UCSD-AML1 (cell line): ENCODE data around the gene GPC2.
"Not testable (repeated sequence)": the region's sequence is repeated elsewhere in the genome, so short reads cannot be mapped to it uniquely, and the experiment has no call there.

Experiments used
- DNase-seq: peaks from one replicate; lab custom pipeline; 2025; ENCODE audit not compliant: unreplicated experiment; lab: John Stamatoyannopoulos, UW

GPC2 gene, protein sequence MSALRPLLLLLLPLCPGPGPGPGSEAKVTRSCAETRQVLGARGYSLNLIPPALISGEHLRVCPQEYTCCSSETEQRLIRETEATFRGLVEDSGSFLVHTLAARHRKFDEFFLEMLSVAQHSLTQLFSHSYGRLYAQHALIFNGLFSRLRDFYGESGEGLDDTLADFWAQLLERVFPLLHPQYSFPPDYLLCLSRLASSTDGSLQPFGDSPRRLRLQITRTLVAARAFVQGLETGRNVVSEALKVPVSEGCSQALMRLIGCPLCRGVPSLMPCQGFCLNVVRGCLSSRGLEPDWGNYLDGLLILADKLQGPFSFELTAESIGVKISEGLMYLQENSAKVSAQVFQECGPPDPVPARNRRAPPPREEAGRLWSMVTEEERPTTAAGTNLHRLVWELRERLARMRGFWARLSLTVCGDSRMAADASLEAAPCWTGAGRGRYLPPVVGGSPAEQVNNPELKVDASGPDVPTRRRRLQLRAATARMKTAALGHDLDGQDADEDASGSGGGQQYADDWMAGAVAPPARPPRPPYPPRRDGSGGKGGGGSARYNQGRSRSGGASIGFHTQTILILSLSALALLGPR

DNA sequence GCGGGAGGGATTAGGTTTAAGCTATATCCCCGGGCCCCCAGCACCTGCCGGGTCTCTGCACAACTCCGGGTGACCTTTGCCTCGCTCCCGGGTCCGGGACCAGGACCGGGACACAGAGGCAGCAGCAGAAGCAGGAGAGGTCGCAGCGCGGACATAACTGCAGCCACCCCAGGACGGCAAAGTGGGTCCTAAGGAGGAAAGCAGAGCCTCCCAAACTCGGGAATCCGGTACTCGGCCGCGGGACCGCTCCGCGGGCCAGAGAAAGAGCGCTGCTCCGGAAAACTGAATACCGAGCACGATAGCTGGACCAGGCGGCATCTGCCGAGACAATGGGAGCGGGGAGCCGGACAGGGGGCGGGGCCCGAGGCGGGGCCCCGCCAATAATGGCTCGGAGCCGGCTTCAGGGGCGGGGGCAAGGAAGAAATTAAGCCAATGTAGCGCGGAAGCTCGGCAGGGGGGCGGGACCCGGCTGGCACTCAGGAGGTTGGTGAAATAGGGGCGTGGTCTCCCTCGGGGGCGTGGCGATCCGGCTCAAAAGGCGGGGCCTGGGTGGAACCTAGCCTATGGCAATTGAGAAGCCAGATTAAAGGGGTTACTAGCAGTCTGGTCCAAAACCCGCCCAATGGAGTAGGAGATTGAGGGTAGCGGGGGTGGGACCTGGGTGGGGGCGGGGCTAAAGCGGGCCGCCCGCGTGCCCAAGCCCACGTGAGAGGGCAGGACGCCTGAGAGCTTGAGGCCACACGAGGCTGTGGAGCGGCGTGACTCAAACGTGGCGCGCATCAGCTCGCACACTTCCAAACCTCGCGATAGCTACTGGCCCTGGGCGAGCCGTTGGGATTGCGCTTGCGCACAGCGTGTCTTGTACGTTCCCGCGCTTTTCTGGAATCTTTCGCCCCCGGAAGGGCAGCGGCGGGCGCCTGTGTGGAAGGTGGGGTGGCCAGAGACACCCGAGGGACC lies at the start of gene GPC2, which contains the start of gene STAG3:
Gene GPC2 (minus strand): TSS at position 337 of the 957 bp plus-strand sequence. CDS start 182 bp downstream, at position 155.
Gene STAG3 (plus strand): TSS at position 874 of the 957 bp plus-strand sequence. CDS start 2,639 bp downstream, outside the sequence.
- DNase-seq: peak; percentile 91

- not testable (repeated sequence) for DNase-seq
Measured at GRCh38 chr7:100224891-100225290, 47.7 kb upstream of the GPC2 start.

DNA sequence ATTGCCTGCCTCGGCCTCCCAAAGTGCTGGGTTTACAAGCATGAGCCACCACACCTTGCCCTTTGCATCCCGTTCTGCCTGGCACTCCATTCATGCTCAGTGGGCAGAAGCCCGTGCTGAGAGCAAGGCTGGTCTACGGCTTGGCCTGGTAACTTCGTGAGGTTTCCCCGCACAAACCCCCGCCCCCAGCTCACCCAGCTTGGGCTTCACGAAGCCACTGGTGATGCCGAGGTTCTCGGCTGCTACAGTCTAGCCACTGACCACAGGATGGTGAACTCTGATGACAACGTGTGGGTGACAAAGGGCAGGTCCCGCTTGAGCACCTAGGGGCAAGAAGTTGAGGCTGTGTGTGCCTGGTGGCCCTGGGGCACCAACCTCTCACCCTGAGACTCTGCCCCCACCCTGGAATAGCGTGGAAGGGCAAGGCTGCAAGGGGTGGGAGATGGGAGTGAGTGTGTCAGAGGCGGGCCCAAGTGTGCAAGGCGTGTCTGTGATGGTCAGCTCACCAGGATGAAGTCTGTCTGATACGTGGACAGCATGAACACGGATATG lies 46.3 kb upstream of the GPC2 start:
- not testable (repeated sequence) for DNase-seq

DNA sequence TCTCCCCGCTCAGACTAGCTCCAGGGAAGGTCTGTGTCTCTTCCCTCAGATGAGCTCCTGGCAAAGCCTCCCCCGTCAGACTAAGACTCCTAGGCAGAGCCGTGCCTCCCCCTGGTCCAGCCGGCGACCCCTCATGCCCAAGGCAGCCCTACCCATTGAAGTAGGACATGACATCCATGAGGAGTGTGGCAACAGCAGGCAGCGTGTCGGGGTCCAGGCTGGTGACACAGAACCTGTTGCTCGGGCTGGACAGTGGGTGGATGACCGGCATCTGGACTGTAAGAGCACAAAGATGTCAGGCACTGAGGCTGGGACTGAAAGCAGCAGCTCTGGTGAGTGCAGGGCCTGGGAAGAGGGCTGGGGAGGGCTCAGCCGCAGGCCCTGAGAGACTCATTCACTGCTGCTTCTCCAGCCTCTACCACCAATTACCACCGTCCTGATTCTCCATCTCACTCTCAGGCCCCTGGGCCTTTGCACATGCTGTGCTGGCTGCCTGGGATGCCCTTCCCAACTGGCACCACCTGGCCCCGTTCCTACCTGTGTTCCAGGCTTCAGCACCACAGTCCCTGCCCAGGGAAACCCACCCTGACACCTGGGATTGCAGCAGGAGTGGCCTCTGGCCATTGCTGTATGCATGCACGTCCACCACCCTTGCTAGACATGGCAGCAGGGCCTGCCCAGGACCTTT lies 45.4 kb upstream of the GPC2 start:
- DNase-seq: no peak

DNA sequence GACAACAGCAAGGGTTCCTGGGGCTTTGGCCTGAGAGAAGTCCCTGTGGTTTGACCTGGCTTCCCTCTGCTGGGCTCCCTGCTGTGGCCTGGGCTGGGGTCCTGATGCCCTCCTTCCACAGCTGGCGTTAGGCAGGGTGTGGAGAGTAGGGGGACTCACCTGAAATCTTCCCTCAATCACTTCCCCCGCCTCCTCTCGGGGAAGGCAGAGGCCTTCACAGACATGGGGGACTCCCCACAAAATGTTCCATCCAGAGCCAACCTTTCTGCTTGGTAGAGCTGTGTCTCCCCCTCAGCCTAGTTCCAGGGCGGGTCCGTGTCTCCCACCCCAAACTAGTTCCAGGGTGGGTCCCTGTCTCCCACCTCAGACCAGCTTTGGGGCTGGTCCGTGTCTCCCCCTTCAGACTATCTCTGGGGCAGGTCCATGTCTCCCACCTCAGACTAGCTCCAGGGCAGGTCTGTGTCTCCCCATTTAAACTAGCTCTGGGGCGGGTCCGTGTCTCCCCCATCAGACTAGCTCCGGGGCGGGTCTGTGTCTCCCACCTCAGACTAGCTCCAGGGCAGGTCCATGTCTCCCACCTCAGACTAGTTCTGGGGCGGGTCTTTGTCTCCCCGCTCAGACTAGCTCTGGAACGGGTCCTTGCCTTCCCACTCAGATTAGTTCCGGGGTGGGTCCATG lies 44.7 kb upstream of the GPC2 start:
- DNase-seq: no peak

GRCh38 chr7:100221231-100221718 lies 44.1 kb upstream of the GPC2 start:
- DNase-seq: no peak

GRCh38 chr7:100220586-100221230 lies 43.5 kb upstream of the GPC2 start:
- DNase-seq: no peak

DNA sequence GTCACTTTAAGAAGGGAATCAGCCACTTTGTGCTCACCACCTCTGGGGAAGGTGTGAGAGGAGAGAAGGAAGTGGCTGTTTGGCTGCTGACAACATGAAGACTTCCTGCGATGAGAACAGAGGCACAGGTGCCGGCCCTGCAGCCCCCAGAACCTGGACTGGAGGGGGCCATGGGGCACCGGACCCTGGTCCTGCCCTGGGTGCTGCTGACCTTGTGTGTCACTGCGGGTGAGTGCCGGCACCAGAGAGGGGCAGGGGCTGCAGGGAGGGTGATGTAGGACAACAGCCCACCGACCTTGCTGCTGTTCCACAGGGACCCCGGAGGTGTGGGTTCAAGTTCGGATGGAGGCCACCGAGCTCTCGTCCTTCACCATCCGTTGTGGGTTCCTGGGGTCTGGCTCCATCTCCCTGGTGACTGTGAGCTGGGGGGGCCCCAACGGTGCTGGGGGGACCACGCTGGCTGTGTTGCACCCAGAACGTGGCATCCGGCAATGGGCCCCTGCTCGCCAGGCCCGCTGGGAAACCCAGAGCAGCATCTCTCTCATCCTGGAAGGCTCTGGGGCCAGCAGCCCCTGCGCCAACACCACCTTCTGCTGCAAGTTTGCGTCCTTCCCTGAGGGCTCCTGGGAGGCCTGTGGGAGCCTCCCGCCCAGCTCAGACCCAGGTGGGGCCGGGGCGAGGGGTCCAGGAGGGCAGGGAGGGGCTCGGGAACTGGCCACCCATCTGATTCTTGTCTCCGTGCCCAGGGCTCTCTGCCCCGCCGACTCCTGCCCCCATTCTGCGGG lies 42.8 kb upstream of the GPC2 start, which contains the start of gene PVRIG:
Gene PVRIG (plus strand): TSS at position 149 of the 785 bp plus-strand sequence. CDS start 22 bp downstream, at position 171.
- DNase-seq: not testable (repeated sequence)

- DNase-seq: no peak
Measured at GRCh38 chr7:100219271-100219737, 42.1 kb upstream of the GPC2 start.

- peak; percentile 55 for DNase-seq
Measured at GRCh38 chr7:100217934-100218333, 40.8 kb upstream of the GPC2 start.

- no peak for DNase-seq
Measured at GRCh38 chr7:100215895-100216294, 38.7 kb upstream of the GPC2 start.

DNA sequence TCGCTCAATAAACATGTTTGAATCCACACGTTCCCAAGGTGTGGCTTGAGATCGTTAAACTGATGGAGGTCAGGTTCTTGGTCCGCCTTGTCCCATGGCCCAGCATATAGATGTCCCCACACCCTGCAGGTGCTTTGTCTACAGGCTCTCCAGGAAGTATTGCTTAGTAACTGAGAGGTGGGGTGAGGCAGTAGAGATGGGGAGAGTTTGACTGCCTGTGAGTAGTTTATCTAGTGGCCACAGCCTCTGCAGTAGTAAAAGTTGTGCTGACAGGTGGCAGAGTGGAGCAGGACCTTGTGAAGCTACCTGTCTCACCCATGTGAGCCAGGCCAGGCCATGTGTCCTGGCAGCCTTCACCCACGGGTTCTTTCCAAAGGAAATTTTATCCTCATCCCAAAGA lies 37.2 kb upstream of the GPC2 start:
- DNase-seq: not testable (repeated sequence)

- no peak for DNase-seq
Measured at GRCh38 chr7:100213672-100214071, 36.5 kb upstream of the GPC2 start.

DNA sequence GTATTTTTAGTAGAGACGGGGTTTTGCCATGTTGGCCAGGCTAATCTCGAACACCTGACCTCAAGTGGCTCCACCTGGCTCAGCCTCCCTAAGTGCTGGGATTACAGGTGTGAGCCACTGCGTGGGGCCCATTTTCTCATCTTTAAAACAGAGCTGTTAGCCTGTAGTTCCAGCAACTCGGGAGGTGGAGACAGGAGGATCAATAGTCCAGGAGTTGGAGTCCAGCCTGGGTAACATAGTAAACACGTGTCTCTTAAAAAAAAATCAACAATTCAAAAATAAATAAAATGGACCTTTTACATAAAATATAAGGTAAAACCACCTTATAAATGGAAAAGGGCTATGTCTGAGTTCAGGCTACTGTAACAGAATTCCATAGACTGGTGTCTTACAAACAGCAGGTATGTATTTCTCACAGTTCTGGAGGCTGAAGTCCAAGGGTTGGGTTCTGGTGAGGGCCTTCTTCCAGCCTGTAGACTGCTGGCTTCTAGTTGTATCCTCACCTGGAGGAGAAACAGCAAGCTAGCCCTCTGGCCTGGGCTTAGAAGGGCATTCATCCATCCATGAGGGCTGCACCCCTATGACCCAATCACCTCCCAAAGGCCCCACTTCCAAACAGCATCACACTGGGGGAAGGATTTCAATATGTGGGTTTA lies 35.6 kb upstream of the GPC2 start:
- no peak for DNase-seq

GRCh38 chr7:100211342-100211780 lies 34.2 kb upstream of the GPC2 start:
- DNase-seq: no peak

- no peak for DNase-seq
Measured at GRCh38 chr7:100210805-100211204, 33.6 kb upstream of the GPC2 start.

DNA sequence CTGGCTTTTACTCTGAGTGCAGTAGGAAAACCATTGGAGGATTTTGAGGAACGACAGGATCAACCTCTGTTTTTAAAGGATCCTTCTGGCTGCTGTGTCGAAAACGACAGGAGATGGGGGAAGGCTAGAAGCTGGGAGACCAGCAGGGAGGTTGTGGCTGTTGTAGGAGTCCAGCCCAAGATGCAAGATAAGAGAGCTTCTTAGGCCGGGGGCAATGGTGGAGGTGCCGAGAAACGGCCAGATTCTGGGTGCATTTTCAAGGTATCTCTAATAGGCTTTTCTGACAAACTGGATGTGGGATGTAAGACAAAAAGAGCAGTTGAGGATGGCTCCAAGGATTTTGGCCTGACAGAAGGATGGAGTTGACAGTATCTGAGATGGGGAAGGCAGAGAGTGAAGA lies 32.3 kb upstream of the GPC2 start:
- no peak for DNase-seq
